GM10847 (cell line): ENCODE results near the gene S100A14.

Experiments used
- POLR2A ChIP-seq: IDR thresholded peaks from 2 replicates; pipeline ENCODE4 v1.6.1; 2011; ENCODE audit not compliant: insufficient read length; ENCODE audit errors: extremely low read depth

The S100A14 gene

GRCh38 chr1:153566414-153567371 lies 49.4 kb downstream of the S100A14 start:
- TF ChIP-seq POLR2A: no peak

GRCh38 chr1:153565529-153566374 lies 50.4 kb downstream of the S100A14 start, which contains the start of gene S100A2:
Gene S100A2, minus strand, starts transcription at chr1:153565844. Its CDS starts 1,967 bp downstream, at chr1:153563877.
- no peak for TF ChIP-seq POLR2A
